Retina (tissue), 1 donor: Measurements from ENCODE around the gene SNX27.
"Not testable (repeated sequence)": the region's sequence is repeated elsewhere in the genome, so short reads cannot be mapped to it uniquely, and the experiment has no call there.

ENCODE experiments used
- DNase-seq: peaks from one replicate; pipeline ENCODE4 v3.0.0-alpha.2; 2016

The SNX27 gene

GRCh38 chr1:151611832-151612500 lies at the start of gene SNX27:
Gene SNX27 (plus strand): TSS chr1:151612050. CDS start chr1:151612202, 152 bp downstream.
- DNase-seq = peak; percentile 96

GRCh38 chr1:151562661-151563060 lies 49.2 kb upstream of the SNX27 start:
- no peak for DNase-seq

GRCh38 chr1:151563376-151563775 lies 48.5 kb upstream of the SNX27 start:
- DNase-seq = no peak

GRCh38 chr1:151565502-151566189 lies 46.2 kb upstream of the SNX27 start:
- peak; percentile 43 for DNase-seq

- DNase-seq = no peak
These were observed 43.2 kb upstream of the SNX27 start for GRCh38 chr1:151568626-151569088.

GRCh38 chr1:151570819-151571218 lies 41.0 kb upstream of the SNX27 start:
- DNase-seq = no peak

GRCh38 chr1:151574575-151575529 lies 37.0 kb upstream of the SNX27 start:
- DNase-seq = no peak

- no peak for DNase-seq
These were observed 34.7 kb upstream of the SNX27 start for GRCh38 chr1:151577173-151577572.

- no peak for DNase-seq
These were observed 32.9 kb upstream of the SNX27 start for GRCh38 chr1:151578941-151579340.

- DNase-seq = no peak
These were observed 32.2 kb upstream of the SNX27 start for GRCh38 chr1:151579436-151580225.

- DNase-seq = no peak
These were observed 30.4 kb upstream of the SNX27 start for GRCh38 chr1:151581451-151581850.

GRCh38 chr1:151581921-151582320 lies 29.9 kb upstream of the SNX27 start:
- no peak for DNase-seq

- no peak for DNase-seq
These were observed 28.1 kb upstream of the SNX27 start for GRCh38 chr1:151583796-151584195.

- no peak for DNase-seq
These were observed 27.6 kb upstream of the SNX27 start for GRCh38 chr1:151584278-151584677.

GRCh38 chr1:151584780-151585179 lies 27.1 kb upstream of the SNX27 start:
- no peak for DNase-seq

GRCh38 chr1:151585622-151586021 lies 26.2 kb upstream of the SNX27 start:
- no peak for DNase-seq

- DNase-seq = no peak
These were observed 20.9 kb upstream of the SNX27 start for GRCh38 chr1:151590961-151591360.

GRCh38 chr1:151593730-151594129 lies 18.1 kb upstream of the SNX27 start:
- DNase-seq = no peak

GRCh38 chr1:151594143-151594625 lies 17.7 kb upstream of the SNX27 start:
- peak; percentile 74 for DNase-seq

- no peak for DNase-seq
These were observed 15.5 kb upstream of the SNX27 start for GRCh38 chr1:151596166-151596953.

GRCh38 chr1:151602550-151602949 lies 9.3 kb upstream of the SNX27 start:
- not testable (repeated sequence) for DNase-seq
